Esophagus muscularis mucosa (tissue), 4 donors: ENCODE data around the gene DROSHA. TPM values are rescaled to one million over a fixed set of nuclear protein-coding genes. Genes with fewer than 3 reads are reported as not detected.
"Not testable (repeated sequence)": the region's sequence is repeated elsewhere in the genome, so short reads cannot be mapped to it uniquely, and the experiment has no call there.

ENCODE experiments used
- DNase-seq: peaks from one replicate; pipeline ENCODE4 v3.0.0-alpha.2; 2017; ENCODE audit errors: extremely low spot score
- H3K27ac ChIP-seq, 4 donors: fragments of 200-600 bp; sonication (generic); replicated peaks in 1 of 4; 1 replicate in 3 of 4; 2 replicates in 1 of 4; pipeline ENCODE4 v1.5.1; 2016 to 2019; ENCODE audit warnings: mild to moderate bottlenecking in 1 of 4
- H3K27me3 ChIP-seq, 4 donors: fragments of 200-600 bp; sonication (generic); one replicate each; pipeline versions ENCODE4 v1.5.1 to v1.6.0; 2016 to 2019
- H3K36me3 ChIP-seq, 4 donors: fragments of 200-600 bp; sonication (generic); one replicate each; pipeline ENCODE4 v1.5.1; 2016 to 2019
- H3K4me1 ChIP-seq, 4 donors: fragments of 200-600 bp; sonication (generic); one replicate each; pipeline ENCODE4 v1.5.1; 2016 to 2019
- H3K4me3 ChIP-seq, 4 donors: fragments of 200-600 bp; sonication (generic); 1 replicate in 2 of 4; 2 replicates in 2 of 4; pipeline ENCODE4 v1.5.1; 2016 to 2019; ENCODE audit warnings: mild to moderate bottlenecking in 4 of 4, moderate library complexity in 1 of 4
- H3K9me3 ChIP-seq, 4 donors: fragments of 200-600 bp; sonication (generic); 1 replicate in 3 of 4; 2 replicates in 1 of 4; pipeline ENCODE4 v1.5.1; 2016 to 2019
- CTCF ChIP-seq, 3 experiments: fragments of 200-600 bp in 2 of 3; fragments of 450-650 bp in 1 of 3; sonication (generic) in 2 of 3; IDR thresholded peaks; one replicate each; pipeline ENCODE4 v1.5.1; 2017 to 2019; ENCODE audit warnings: antibody characterized with exemption in 3 of 3, mild to moderate bottlenecking in 2 of 3, moderate library complexity in 1 of 3
- EP300 ChIP-seq: sonication (generic); formaldehyde crosslinking; IDR thresholded peaks from one replicate; pipeline ENCODE4 v1.6.1; 2017; ENCODE audit warnings: antibody characterized with exemption
- POLR2A ChIP-seq: fragments of 450-650 bp; IDR thresholded peaks from one replicate; pipeline ENCODE4 v1.6.1; 2017; ENCODE audit warnings: antibody characterized with exemption, moderate library complexity, mild to moderate bottlenecking, low read depth
- POLR2AphosphoS5 ChIP-seq, 2 donors: sonication (generic); formaldehyde crosslinking; IDR thresholded peaks; one replicate each; pipeline ENCODE4 v1.6.1; 2017; ENCODE audit warnings: antibody characterized with exemption in 2 of 2
- WGBS: methylation state at CpG from one replicate; pipeline ENCODE4 v1.1.5; 2018; 5-methylcytosine and 5-hydroxymethylcytosine counted together
- intact Hi-C: fragments of 100-400 bp; cut with DNase I; formaldehyde crosslinking; loops from one replicate; pipeline ENCODE4 v1.15.1; 2023
- total RNA-seq, 4 donors: library from RNA; depleted of rRNA; stranded (reverse); fragments of >200 nt; gene quantifications; one replicate each; pipeline versions ENCODE4 v1.1.0 to v1.2.1, GENCODE V29; 2016

The DROSHA gene
- total RNA-seq, 4 donors from 2014 or later, result 27.5 to 47.0 (median 36.6) TPM

DNA sequence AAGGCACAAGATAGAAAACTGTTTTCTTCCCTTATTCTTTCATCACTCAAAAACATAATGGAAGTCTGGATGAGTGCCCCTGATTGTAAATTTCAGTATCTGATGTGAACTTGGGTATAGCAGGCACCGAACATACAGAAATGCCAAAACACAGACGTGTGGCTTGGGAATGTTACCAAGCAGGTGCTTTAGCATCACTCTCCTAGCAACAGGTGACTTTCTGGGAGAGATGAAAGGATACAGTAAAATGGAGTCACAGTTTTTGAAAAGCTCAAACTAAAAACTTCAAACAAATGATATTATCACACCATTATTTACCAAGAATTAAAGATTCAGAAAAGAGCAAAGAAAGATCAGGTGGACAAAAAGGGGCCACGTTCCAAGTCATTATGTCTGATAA is 130.2 kb downstream of the DROSHA start:
- H3K27ac ChIP-seq, result no peak overlapping the region
- H3K9me3 ChIP-seq, result no peaks in the 10 kb centered on the region
- no peaks in the 10 kb centered on the region for H3K4me1 ChIP-seq
- H3K36me3 ChIP-seq, result peaks cover 34 to 59% (median 46%) of the 10 kb centered on the region in 4 donors
- H3K4me3 ChIP-seq, result no peak overlapping the region
- 92% methylated on average over 3 of the region's 3 CpGs for WGBS
- no peak for DNase-seq
- H3K27me3 ChIP-seq, result no peaks in the 10 kb centered on the region
- intact Hi-C loops, result no loop called here
- TF ChIP-seq CTCF (IDR thresholded peaks at IDR 0.05), result no peak
- TF ChIP-seq EP300, result no peak
- no peak for TF ChIP-seq POLR2AphosphoS5 (IDR thresholded peaks at IDR 0.05)
- TF ChIP-seq POLR2A, result no peak

- no peaks in the 10 kb centered on the region for H3K4me1 ChIP-seq
- H3K36me3 ChIP-seq, result peaks cover 5 to 34% (median 21%) of the 10 kb centered on the region in 4 donors
- no peaks in the 10 kb centered on the region for H3K9me3 ChIP-seq
- TF ChIP-seq POLR2AphosphoS5 (IDR thresholded peaks at IDR 0.05), result no peak
- no peak for TF ChIP-seq POLR2A
- TF ChIP-seq EP300, result no peak
- no peak for TF ChIP-seq CTCF (IDR thresholded peaks at IDR 0.05)
- H3K27me3 ChIP-seq, result no peaks in the 10 kb centered on the region
- no peak overlapping the region for H3K4me3 ChIP-seq
- 76% methylated on average over 11 of the region's 11 CpGs for WGBS
- intact Hi-C loops, result no loop called here
- no peak for DNase-seq
- H3K27ac ChIP-seq, result no peak overlapping the region
These were observed 133.9 kb downstream of the DROSHA start for GRCh38 chr5:31397926-31398557.

- intact Hi-C loops, result no loop called here
- TF ChIP-seq CTCF (IDR thresholded peaks at IDR 0.05) (no peak), POLR2A (no peak), EP300 (no peak), POLR2AphosphoS5 (IDR thresholded peaks at IDR 0.05) (no peak)
- WGBS, result 87% methylated on average over 12 of the region's 12 CpGs
These were observed 135.1 kb downstream of the DROSHA start for GRCh38 chr5:31396611-31397295.

GRCh38 chr5:31395450-31396045 is 136.3 kb downstream of the DROSHA start:
- H3K27ac ChIP-seq, DNase-seq, H3K27me3 ChIP-seq, intact Hi-C loops, H3K9me3 ChIP-seq, H3K4me1 ChIP-seq, H3K4me3 ChIP-seq: not testable (repeated sequence)
- H3K36me3 ChIP-seq, result peaks cover 0 to 10% (median 8%) of the 10 kb centered on the region in 4 donors
- 94% methylated on average over 10 of the region's 14 CpGs for WGBS

More at GRCh38 chr5:31396611-31397295, 135.1 kb downstream of the DROSHA start:
- Histone ChIP-seq H3K36me3 (peaks cover 0 to 22% (median 16%) of the 10 kb centered on the region in 4 donors), H3K27me3 (no peaks in the 10 kb centered on the region), H3K9me3 (no peaks in the 10 kb centered on the region), H3K4me3 (no peak overlapping the region), H3K27ac (no peak overlapping the region), H3K4me1 (no peaks in the 10 kb centered on the region)
- DNase-seq, result no peak

- TF ChIP-seq POLR2AphosphoS5 (IDR thresholded peaks at IDR 0.05), result no peak
- TF ChIP-seq CTCF (IDR thresholded peaks at IDR 0.05), result no peak
- no peak for TF ChIP-seq POLR2A
- no peak for TF ChIP-seq EP300
- Histone ChIP-seq H3K36me3 (no peaks in the 10 kb centered on the region), H3K4me1 (no peaks in the 10 kb centered on the region), H3K27me3 (no peaks in the 10 kb centered on the region), H3K9me3 (peaks cover 0 to 12% (median 9%) of the 10 kb centered on the region in 4 donors), H3K27ac (no peak overlapping the region), H3K4me3 (no peak overlapping the region)
- DNase-seq, result no peak
- 89% methylated on average over 6 of the region's 6 CpGs for WGBS
- intact Hi-C loops, result no loop called here
These were observed 138.8 kb downstream of the DROSHA start for GRCh38 chr5:31393126-31393525.
